ENCODE measurements around the gene RARRES2. TPM values are rescaled to one million over a fixed set of nuclear protein-coding genes. Genes with fewer than 3 reads are reported as not detected.

RARRES2 gene
- polyA plus RNA-seq, 1 of the 3 experiments (the other 2 are of a cell fraction) = 0.43 TPM

DNA sequence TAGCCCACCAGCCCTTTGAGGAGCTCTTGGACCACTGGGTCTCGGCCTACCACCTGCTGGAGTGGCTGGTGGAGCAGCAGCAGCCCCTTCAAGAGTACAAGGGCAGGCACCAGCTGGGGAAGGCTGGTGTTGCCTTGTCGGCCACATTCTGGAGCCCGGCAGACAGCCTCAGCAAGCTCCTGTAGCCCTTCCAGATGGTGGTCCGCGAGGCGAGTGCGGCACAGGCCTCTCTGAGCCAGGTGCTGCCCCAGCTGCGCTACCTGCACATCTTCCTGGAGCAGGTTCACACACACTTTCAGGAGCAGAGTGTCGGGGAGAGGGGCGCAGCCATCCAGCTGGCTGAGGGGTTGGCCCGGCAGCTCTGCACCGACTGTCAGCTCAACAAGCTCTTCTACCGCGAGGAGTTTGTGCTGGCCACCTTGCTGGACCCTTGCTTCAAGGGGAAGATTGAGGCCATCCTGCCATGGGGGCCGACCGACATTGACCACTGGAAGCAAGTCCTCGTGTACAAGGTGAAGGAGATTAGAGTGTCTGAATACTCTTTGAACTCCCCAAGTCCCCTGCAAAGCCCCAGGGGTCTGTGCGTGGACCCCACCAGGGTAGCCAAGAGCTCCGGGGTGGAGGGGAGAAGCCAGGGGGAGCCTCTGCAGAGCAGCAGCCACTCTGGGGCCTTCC lies 11.1 kb downstream of the RARRES2 start:
- Histone ChIP-seq H3K36me3 (replicated peaks in 1 of 2; ENCODE audit: control insufficient read depth in 1 of 2, insufficient read depth in 2 of 2, low read length in 1 of 2) (no peaks in the 10 kb centered on the region), H3K9me3 (no peaks in the 10 kb centered on the region), H3K27ac (ENCODE audit: low read depth in 2 of 2, low read length in 1 of 2) (no peak overlapping the region), H3K9ac (no peak overlapping the region), H3K4me1 (ENCODE audit: control insufficient read depth in 1 of 2, insufficient read depth in 2 of 2, low read depth in 1 of 2, low read length in 1 of 2) (no peaks in the 10 kb centered on the region), H3K79me2 (ENCODE audit: insufficient read depth) (no peaks in the 10 kb centered on the region), H3F3A (replicated peaks; ENCODE audit: insufficient read depth) (no peaks in the 10 kb centered on the region), H3K4me2 (no peak overlapping the region), H2AFZ (ENCODE audit: low read depth) (no peak overlapping the region), H3K4me3 (ENCODE audit: low read depth in 2 of 2, low read length in 1 of 2) (no peak overlapping the region), H3K27me3 (ENCODE audit: insufficient read depth) (no peaks in the 10 kb centered on the region), H3K9me2 (no peaks in the 10 kb centered on the region), H4K20me1 (ENCODE audit: insufficient read depth) (no peaks in the 10 kb centered on the region)
- DNase-seq = no peak
- 92% methylated on average over 18 of the region's 19 CpGs for WGBS (ENCODE audit: low lambda C conversion rate)
- no peak for TF ChIP-seq CHD2 (IDR thresholded peaks at IDR 0.05; ENCODE audit: low read length, partially characterized antibody)
- no peak for TF ChIP-seq ZBTB33 (IDR thresholded peaks at IDR 0.05; ENCODE audit: borderline replicate concordance, low read depth)
- TF ChIP-seq FOXJ3 (CRISPR knock-in tag; IDR thresholded peaks at IDR 0.05) = no peak
- no peak for TF ChIP-seq REST (IDR thresholded peaks at IDR 0.05; ENCODE audit: low read depth, low read length)
- TF ChIP-seq, protein P1, sequence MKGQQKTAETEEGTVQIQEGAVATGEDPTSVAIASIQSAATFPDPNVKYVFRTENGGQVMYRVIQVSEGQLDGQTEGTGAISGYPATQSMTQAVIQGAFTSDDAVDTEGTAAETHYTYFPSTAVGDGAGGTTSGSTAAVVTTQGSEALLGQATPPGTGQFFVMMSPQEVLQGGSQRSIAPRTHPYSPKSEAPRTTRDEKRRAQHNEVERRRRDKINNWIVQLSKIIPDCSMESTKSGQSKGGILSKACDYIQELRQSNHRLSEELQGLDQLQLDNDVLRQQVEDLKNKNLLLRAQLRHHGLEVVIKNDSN (IDR thresholded peaks at IDR 0.05; ENCODE audit: borderline replicate concordance, low read depth) = no peak
- TF ChIP-seq NFIC (IDR thresholded peaks at IDR 0.05; ENCODE audit: borderline replicate concordance) = no peak
- POLR2A ChIA-PET = no interaction called here
- CTCF ChIA-PET = no interaction called here

DNA sequence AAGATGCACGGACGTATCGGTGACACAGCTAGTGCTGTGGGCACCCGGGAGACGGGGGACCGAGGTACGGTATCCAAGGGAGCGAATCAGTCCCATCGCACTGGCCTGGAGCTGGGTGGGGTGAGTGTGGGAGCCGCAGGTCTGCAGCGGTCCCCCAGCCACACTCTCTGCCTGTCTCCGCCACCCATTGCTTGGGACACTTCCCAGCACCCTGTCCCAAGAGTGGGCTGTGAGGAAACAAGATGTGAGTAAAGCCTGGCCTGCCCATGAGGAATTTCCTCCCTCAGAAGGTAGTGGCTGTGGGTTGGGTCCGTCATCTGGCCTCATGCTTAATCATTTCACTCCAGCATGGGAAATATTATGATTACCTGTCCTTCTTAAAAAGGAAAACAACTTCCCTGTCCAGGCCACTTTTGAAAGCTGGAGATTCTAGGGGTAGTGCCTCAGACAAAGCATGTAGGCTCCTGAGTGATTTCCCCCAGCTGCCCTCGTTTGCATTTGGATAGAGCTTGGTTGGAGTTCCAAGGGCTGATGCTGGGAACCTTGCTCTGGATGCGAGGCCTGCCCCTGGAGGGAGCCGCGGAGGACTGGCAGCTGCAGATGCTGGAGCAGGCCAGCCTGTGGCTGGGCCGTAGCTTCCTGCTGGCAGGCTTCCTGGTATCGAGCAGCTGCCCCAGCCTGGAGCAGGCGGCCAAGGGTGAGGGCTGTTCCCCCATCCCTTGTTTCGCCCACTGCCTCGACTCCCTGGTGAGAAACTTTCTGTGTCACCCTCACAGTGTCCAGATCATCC lies 11.9 kb downstream of the RARRES2 start:
- Histone ChIP-seq H3K9me3 (no peaks in the 10 kb centered on the region), H3K9ac (no peak overlapping the region), H3K4me1 (ENCODE audit: control insufficient read depth in 1 of 2, insufficient read depth in 2 of 2, low read depth in 1 of 2, low read length in 1 of 2) (no peaks in the 10 kb centered on the region; a peak in 1 of 4 replicates), H3K4me3 (ENCODE audit: low read depth in 2 of 2, low read length in 1 of 2) (no peak overlapping the region), H3K4me2 (no peak overlapping the region), H3K9me2 (no peaks in the 10 kb centered on the region), H3K27ac (ENCODE audit: low read depth in 2 of 2, low read length in 1 of 2) (no peak overlapping the region), H3K36me3 (replicated peaks in 1 of 2; ENCODE audit: control insufficient read depth in 1 of 2, insufficient read depth in 2 of 2, low read length in 1 of 2) (no peaks in the 10 kb centered on the region), H3K79me2 (ENCODE audit: insufficient read depth) (no peaks in the 10 kb centered on the region), H2AFZ (ENCODE audit: low read depth) (no peak overlapping the region), H4K20me1 (ENCODE audit: insufficient read depth) (no peaks in the 10 kb centered on the region), H3K27me3 (ENCODE audit: insufficient read depth) (no peaks in the 10 kb centered on the region), H3F3A (replicated peaks; ENCODE audit: insufficient read depth) (no peaks in the 10 kb centered on the region)
- ChIA-PET CTCF (interaction anchor here (0.7 to 1.1 kb wide), 2 partner anchors 91 to 92 kb away, joined by 3 to 4 read pairs; no protein-coding TSS in a partner anchor), POLR2A (no interaction called here)
- WGBS (ENCODE audit: low lambda C conversion rate) = 83% methylated on average over 21 of the region's 22 CpGs
- DNase-seq = no peak
- TF ChIP-seq POLR2AphosphoS5 (IDR thresholded peaks at IDR 0.05; ENCODE audit: low read depth, low read length) (no peak), SIN3A (IDR thresholded peaks at IDR 0.05; ENCODE audit: borderline replicate concordance, low read depth, low read length) (no peak), GATA2 (CRISPR knock-in tag; IDR thresholded peaks at IDR 0.05) (no peak), MEF2A (IDR thresholded peaks at IDR 0.05; ENCODE audit: borderline replicate concordance, low read depth) (no peak), IRF3 (IDR thresholded peaks at IDR 0.05; ENCODE audit: low read depth, low read length) (no peak), RCOR1 (IDR thresholded peaks at IDR 0.05; ENCODE audit: low read length) (no peak), RFX5 (IDR thresholded peaks at IDR 0.05; ENCODE audit: low read length) (no peak), PBX3 (IDR thresholded peaks at IDR 0.05) (no peak), TEAD4 (IDR thresholded peaks at IDR 0.05; ENCODE audit: borderline replicate concordance, insufficient read depth) (no peak)
- TF ChIP-seq, protein P1 (IDR thresholded peaks at IDR 0.05; ENCODE audit: borderline replicate concordance, low read depth) = no peak

Measured in SK-N-SH (cell line).